Germinal center (tissue), 1 donor: ENCODE data around the gene ZNF697.
"Not testable (repeated sequence)": the region's sequence is repeated elsewhere in the genome, so short reads cannot be mapped to it uniquely, and the experiment has no call there.

Experiments used
- DNase-seq: peaks from one replicate; pipeline ENCODE4 v3.0.0; 2012; ENCODE audit warnings: mixed read lengths, low spot score

Gene ZNF697

GRCh38 chr1:119602789-119603188 lies 45.3 kb downstream of the ZNF697 start:
- DNase-seq = not testable (repeated sequence)

GRCh38 chr1:119602169-119602568 lies 45.9 kb downstream of the ZNF697 start:
- no peak for DNase-seq

GRCh38 chr1:119600976-119601375 lies 47.1 kb downstream of the ZNF697 start:
- DNase-seq = no peak

GRCh38 chr1:119600561-119600960 lies 47.5 kb downstream of the ZNF697 start:
- DNase-seq = no peak

GRCh38 chr1:119595606-119596005 lies 52.5 kb downstream of the ZNF697 start:
- DNase-seq = no peak

GRCh38 chr1:119595168-119595567 lies 52.9 kb downstream of the ZNF697 start:
- no peak for DNase-seq

GRCh38 chr1:119594376-119594775 lies 53.7 kb downstream of the ZNF697 start:
- DNase-seq = no peak

- no peak for DNase-seq
Observed at GRCh38 chr1:119593805-119594204, 54.3 kb downstream of the ZNF697 start.

- DNase-seq = no peak
Observed at GRCh38 chr1:119590393-119590792, 57.7 kb downstream of the ZNF697 start.

- DNase-seq = no peak
Observed at GRCh38 chr1:119588621-119589020, 59.4 kb downstream of the ZNF697 start.

- no peak for DNase-seq
Observed at GRCh38 chr1:119587341-119587740, 60.7 kb downstream of the ZNF697 start.

GRCh38 chr1:119585801-119586200 lies 62.3 kb downstream of the ZNF697 start:
- not testable (repeated sequence) for DNase-seq

GRCh38 chr1:119582801-119583200 lies 65.3 kb downstream of the ZNF697 start:
- no peak for DNase-seq

- DNase-seq = not testable (repeated sequence)
Observed at GRCh38 chr1:119581076-119581475, 67.0 kb downstream of the ZNF697 start.

- no peak for DNase-seq
Observed at GRCh38 chr1:119573886-119574285, 74.2 kb downstream of the ZNF697 start.

GRCh38 chr1:119569930-119570622 lies 78.0 kb downstream of the ZNF697 start:
- DNase-seq = not testable (repeated sequence)
